Mesenchymal stem cell (in vitro differentiated cells and primary cell): Measurements from ENCODE around the gene LRRN4CL.

Experiments
- DNase-seq: peaks from one replicate; pipeline ENCODE4 v3.0.0-alpha.2; 2013
- H2AFZ ChIP-seq: one replicate; pipeline ENCODE4 v1.6.1; 2013; ENCODE audit warnings: low read depth, mild to moderate bottlenecking, control low read depth, inconsistent platforms, low read length, moderate library complexity
- H2AK5ac ChIP-seq: 2 replicates; pipeline ENCODE4 v1.6.1; 2013; ENCODE audit warnings: low read length, moderate library complexity, mild to moderate bottlenecking, inconsistent platforms; ENCODE audit not compliant: severe bottlenecking
- H2BK120ac ChIP-seq: one replicate; pipeline ENCODE4 v1.6.1; 2013; ENCODE audit warnings: low read depth, mild to moderate bottlenecking, inconsistent platforms, low read length, moderate library complexity
- H2BK12ac ChIP-seq, 2 experiments: one replicate each; pipeline ENCODE4 v1.6.1; 2013; ENCODE audit warnings: inconsistent platforms in 2 of 2, low read length in 2 of 2, mild to moderate bottlenecking in 2 of 2, moderate library complexity in 2 of 2, control low read depth in 1 of 2
- H2BK15ac ChIP-seq: one replicate; pipeline ENCODE4 v1.6.1; 2013; ENCODE audit warnings: mild to moderate bottlenecking, low read depth, inconsistent platforms; ENCODE audit not compliant: poor library complexity, severe bottlenecking
- H2BK5ac ChIP-seq: 2 replicates; pipeline ENCODE4 v1.6.1; 2013; ENCODE audit warnings: low read depth, mild to moderate bottlenecking, low read length, control low read depth, inconsistent platforms; ENCODE audit not compliant: poor library complexity, severe bottlenecking
- H3K14ac ChIP-seq, 2 experiments: one replicate each; pipeline ENCODE4 v1.6.1; 2013; ENCODE audit warnings: inconsistent platforms in 2 of 2, low read length in 2 of 2, control low read depth in 1 of 2, mild to moderate bottlenecking in 1 of 2, moderate library complexity in 1 of 2
- H3K18ac ChIP-seq, 2 experiments: one replicate each; pipeline ENCODE4 v1.6.1; 2013; ENCODE audit warnings: inconsistent platforms in 2 of 2, low read length in 2 of 2, control low read depth in 1 of 2, low read depth in 1 of 2, mild to moderate bottlenecking in 1 of 2
- H3K23ac ChIP-seq, 2 experiments: one replicate each; pipeline ENCODE4 v1.6.1; 2013; ENCODE audit warnings: inconsistent platforms in 2 of 2, low read length in 2 of 2, mild to moderate bottlenecking in 2 of 2, moderate library complexity in 2 of 2, control low read depth in 1 of 2
- H3K27ac ChIP-seq: 2 replicates; pipeline ENCODE4 v1.5.1; 2013; ENCODE audit warnings: mild to moderate bottlenecking, moderate library complexity, low read length, control low read depth, inconsistent platforms; ENCODE audit not compliant: poor library complexity, severe bottlenecking
- H3K27me3 ChIP-seq, 2 experiments: 2 replicates each; pipeline versions ENCODE4 v1.6.1 to v1.7.0; 2013; ENCODE audit warnings: low read length in 2 of 2, mild to moderate bottlenecking in 2 of 2, moderate library complexity in 2 of 2, control low read depth in 1 of 2, inconsistent platforms in 1 of 2; ENCODE audit not compliant: control insufficient read depth in 1 of 2, insufficient read depth in 1 of 2
- H3K36me3 ChIP-seq, 2 experiments: 2 replicates each; pipeline versions ENCODE4 v1.6.1 to v1.7.0; 2013; ENCODE audit warnings: low read length in 2 of 2, control low read depth in 1 of 2, inconsistent platforms in 1 of 2, low read depth in 1 of 2, mild to moderate bottlenecking in 1 of 2; ENCODE audit not compliant: insufficient read depth in 2 of 2, control insufficient read depth in 1 of 2
- H3K4ac ChIP-seq, 2 experiments: one replicate each; pipeline ENCODE4 v1.6.1; 2013; ENCODE audit warnings: inconsistent platforms in 2 of 2, low read length in 2 of 2, mild to moderate bottlenecking in 2 of 2, moderate library complexity in 2 of 2, control low read depth in 1 of 2, low read depth in 1 of 2
- H3K4me1 ChIP-seq: 2 replicates; pipeline ENCODE4 v1.6.1; 2013; ENCODE audit warnings: low read depth, low read length, control low read depth; ENCODE audit not compliant: control insufficient read depth, insufficient read depth
- H3K4me2 ChIP-seq: 2 replicates; pipeline ENCODE4 v1.6.1; 2013; ENCODE audit warnings: low read length, mild to moderate bottlenecking, inconsistent platforms; ENCODE audit not compliant: poor library complexity, severe bottlenecking
- H3K4me3 ChIP-seq, 2 experiments: 2 replicates each; pipeline versions ENCODE4 v1.5.1 to v1.7.0; 2013; ENCODE audit warnings: low read length in 2 of 2, mild to moderate bottlenecking in 2 of 2, control low read depth in 1 of 2, low read depth in 1 of 2; ENCODE audit not compliant: insufficient read depth in 1 of 2
- H3K79me1 ChIP-seq: replicated peaks from 2 replicates; pipeline ENCODE4 v1.6.1; 2013; ENCODE audit warnings: mild to moderate bottlenecking, control low read depth, low read length, inconsistent platforms; ENCODE audit not compliant: poor library complexity, severe bottlenecking
- H3K9ac ChIP-seq: 2 replicates; pipeline ENCODE4 v1.7.0; 2013; ENCODE audit warnings: mild to moderate bottlenecking, low read length, moderate library complexity
- H3K9me3 ChIP-seq: 2 replicates; pipeline ENCODE4 v1.7.0; 2013; ENCODE audit warnings: mild to moderate bottlenecking, low read length; ENCODE audit not compliant: control insufficient read depth
- H4K8ac ChIP-seq: one replicate; pipeline ENCODE4 v1.6.1; 2013; ENCODE audit warnings: inconsistent platforms, mild to moderate bottlenecking, low read length, moderate library complexity
- H4K91ac ChIP-seq: one replicate; pipeline ENCODE4 v1.6.1; 2013; ENCODE audit warnings: mild to moderate bottlenecking, low read length, inconsistent platforms
- WGBS: methylation state at CpG from one replicate; pipeline ENCODE4 v1.1.7; 2013; ENCODE audit warnings: mixed read lengths; 5-methylcytosine and 5-hydroxymethylcytosine counted together

Gene LRRN4CL

GRCh38 chr11:62678770-62679696, 10.3 kb downstream of the LRRN4CL start, which contains the start of gene UBXN1:
TSS of gene UBXN1 (minus strand) at chr11:62679073. CDS start at chr11:62678923, 150 bp downstream.
- Histone ChIP-seq H3K9me3 (no peaks in the 10 kb centered on the region), H3K9ac (peak within 1 kb of the TSS; percentile 98), H3K27me3 (no peaks in the 10 kb centered on the region), H3K14ac (peak within 1 kb of the TSS in 1 of 2 experiments; percentile 83), H2BK120ac (no peak within 1 kb of the TSS), H2AK5ac (no peak within 1 kb of the TSS), H2BK15ac (peak within 1 kb of the TSS; percentile 55), H3K4me2 (peak within 1 kb of the TSS; percentile 72), H3K18ac (peak within 1 kb of the TSS; percentile 61 to 79), H3K4me3 (peak within 1 kb of the TSS; percentile 98), H4K8ac (peak within 1 kb of the TSS; percentile 91), H3K4ac (peak within 1 kb of the TSS; percentile 76 to 90), H3K27ac (peak within 1 kb of the TSS; percentile 50), H4K91ac (peak within 1 kb of the TSS; percentile 79), H3K4me1 (peaks cover 9% of the 10 kb centered on the region), H2BK12ac (peak within 1 kb of the TSS in 1 of 2 experiments; percentile 43), H3K79me1 (peaks cover 9% of the 10 kb centered on the region), H3K23ac (no peak within 1 kb of the TSS), H3K36me3 (peaks cover 13 to 33% of the 10 kb centered on the region in 2 experiments), H2AFZ (peak within 1 kb of the TSS; percentile 80), H2BK5ac (no peak within 1 kb of the TSS)
- DNase-seq, result peak; percentile 92
- WGBS, result 8% methylated on average over 49 of the region's 55 CpGs

DNA sequence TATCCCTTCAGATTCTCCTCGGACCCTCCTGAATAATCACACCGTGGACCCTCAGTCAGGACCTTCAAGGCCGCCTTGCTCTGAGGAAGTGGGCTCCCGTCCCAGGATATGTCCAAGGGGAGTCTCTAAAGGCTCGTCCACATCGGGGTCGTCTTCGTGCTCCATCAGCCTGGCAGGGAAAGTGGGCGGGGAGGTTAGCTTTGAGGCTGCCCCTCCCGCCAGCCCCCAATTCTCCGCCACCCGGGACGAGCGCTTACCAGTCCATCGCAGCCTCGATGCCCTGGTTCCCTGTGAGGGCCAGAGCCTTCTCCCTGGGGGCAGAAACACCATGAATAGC, 10.9 kb downstream of the LRRN4CL start:
- Histone ChIP-seq H3K23ac (no peak overlapping the region), H2AK5ac (no peak overlapping the region), H3K9me3 (no peaks in the 10 kb centered on the region), H2BK15ac (peak overlapping the region; percentile 44), H2BK5ac (no peak overlapping the region), H3K4me2 (peak overlapping the region; percentile 69), H2BK120ac (no peak overlapping the region), H3K14ac (peak overlapping the region in 1 of 2 experiments; percentile 83), H3K79me1 (peaks cover 9% of the 10 kb centered on the region), H3K36me3 (peaks cover 16 to 37% of the 10 kb centered on the region in 2 experiments), H3K9ac (peak overlapping the region; percentile 98), H2BK12ac (peak overlapping the region in 1 of 2 experiments; percentile 43), H3K18ac (peak overlapping the region; percentile 61 to 72), H4K91ac (peak overlapping the region; percentile 79), H3K4me1 (peaks cover 9% of the 10 kb centered on the region), H3K4ac (peak overlapping the region; percentile 76 to 90), H4K8ac (peak overlapping the region; percentile 91), H2AFZ (peak overlapping the region; percentile 80), H3K27me3 (no peaks in the 10 kb centered on the region), H3K27ac (no peak overlapping the region), H3K4me3 (peak overlapping the region; percentile 98)
- no peak for DNase-seq
- WGBS, result 4% methylated on average over 10 of the region's 16 CpGs

- Histone ChIP-seq H3K14ac (no peak overlapping the region), H2BK15ac (no peak overlapping the region), H2AFZ (no peak overlapping the region), H3K23ac (no peak overlapping the region), H2AK5ac (no peak overlapping the region), H4K91ac (no peak overlapping the region), H2BK120ac (no peak overlapping the region), H4K8ac (no peak overlapping the region), H3K27ac (no peak overlapping the region), H3K4ac (no peak overlapping the region), H3K9ac (peak overlapping the region; percentile 98), H3K4me3 (peak overlapping the region in 1 of 2 experiments; percentile 98), H3K18ac (no peak overlapping the region), H3K27me3 (no peaks in the 10 kb centered on the region), H3K4me2 (peak overlapping the region; percentile 69), H2BK5ac (no peak overlapping the region), H3K9me3 (no peaks in the 10 kb centered on the region), H3K4me1 (peaks cover 11% of the 10 kb centered on the region), H3K79me1 (peaks cover 9% of the 10 kb centered on the region), H3K36me3 (peaks cover 16 to 37% of the 10 kb centered on the region in 2 experiments), H2BK12ac (no peak overlapping the region)
- 91% methylated on average over 15 of the region's 15 CpGs for WGBS
- no peak for DNase-seq
These were observed 11.6 kb downstream of the LRRN4CL start for GRCh38 chr11:62677714-62678113.

GRCh38 chr11:62677156-62677555, 12.2 kb downstream of the LRRN4CL start:
- no peak overlapping the region for H2AFZ ChIP-seq
- H4K8ac ChIP-seq, result no peak overlapping the region
- peaks cover 16 to 37% of the 10 kb centered on the region in 2 experiments for H3K36me3 ChIP-seq
- no peak overlapping the region for H2BK5ac ChIP-seq
- no peak overlapping the region for H2BK12ac ChIP-seq
- H3K4me3 ChIP-seq, result peak overlapping the region in 1 of 2 experiments; percentile 98
- H3K4ac ChIP-seq, result no peak overlapping the region
- no peak overlapping the region for H3K18ac ChIP-seq
- peak overlapping the region; percentile 98 for H3K9ac ChIP-seq
- no peak overlapping the region for H2BK15ac ChIP-seq
- no peak overlapping the region for H3K4me2 ChIP-seq
- H3K4me1 ChIP-seq, result peaks cover 15% of the 10 kb centered on the region
- H2AK5ac ChIP-seq, result no peak overlapping the region
- H3K14ac ChIP-seq, result no peak overlapping the region
- no peak for DNase-seq
- no peaks in the 10 kb centered on the region for H3K9me3 ChIP-seq
- H4K91ac ChIP-seq, result no peak overlapping the region
- H3K27me3 ChIP-seq, result no peaks in the 10 kb centered on the region
- H3K27ac ChIP-seq, result no peak overlapping the region
- 89% methylated on average over 6 of the region's 6 CpGs for WGBS
- peaks cover 8% of the 10 kb centered on the region for H3K79me1 ChIP-seq
- no peak overlapping the region for H2BK120ac ChIP-seq
- H3K23ac ChIP-seq, result no peak overlapping the region
